GM12891 (cell line): ENCODE results near the gene BID.

ENCODE experiments used
- POLR2A ChIP-seq: IDR thresholded peaks from 2 replicates; pipeline ENCODE4 v1.6.1; 2011; ENCODE audit warnings: low read depth, low read length, control low read depth
- POLR2AphosphoS5 ChIP-seq: IDR thresholded peaks from 2 replicates; pipeline ENCODE4 v1.6.1; 2011; ENCODE audit warnings: low read depth, low read length, control low read depth
- SPI1 ChIP-seq: IDR thresholded peaks from 2 replicates; pipeline ENCODE4 v1.6.1; 2011; ENCODE audit warnings: low read depth, low read length, control low read depth
- TAF1 ChIP-seq: IDR thresholded peaks from 2 replicates; pipeline ENCODE4 v1.6.1; 2011; ENCODE audit warnings: low read depth, low read length, control low read depth

GRCh38 chr22:17807086-17807485 is 32.8 kb upstream of the BID start:
- TF ChIP-seq POLR2AphosphoS5, result no peak
- no peak for TF ChIP-seq TAF1
- TF ChIP-seq POLR2A, result no peak
- no peak for TF ChIP-seq SPI1
